ENCODE data around the gene IL22RA2. TPM values are rescaled to one million over a fixed set of nuclear protein-coding genes. Genes with fewer than 3 reads are reported as not detected.

Gene IL22RA2
- total RNA-seq, 1 experiment from 2014 or later, result not detected

DNA sequence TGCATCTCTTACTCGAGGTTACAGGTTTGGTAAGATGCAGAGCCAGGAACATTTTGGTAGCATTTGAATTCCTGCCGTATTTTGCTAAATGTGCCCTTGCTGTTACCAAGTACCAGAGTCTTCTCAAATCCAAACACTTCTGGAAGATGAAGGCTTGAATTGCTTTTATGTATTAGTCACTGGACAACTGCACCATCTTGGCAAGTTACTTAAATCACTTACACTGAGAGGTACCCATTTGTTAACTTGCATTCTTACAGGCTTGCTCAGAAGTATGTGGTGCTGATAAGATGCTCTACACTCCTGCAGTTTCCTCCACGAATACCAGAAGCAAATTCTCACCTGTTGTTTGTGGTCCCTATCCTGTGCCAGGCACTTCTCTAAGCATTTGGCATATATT is 12.7 kb downstream of the IL22RA2 start:
- TF ChIP-seq, protein P1, sequence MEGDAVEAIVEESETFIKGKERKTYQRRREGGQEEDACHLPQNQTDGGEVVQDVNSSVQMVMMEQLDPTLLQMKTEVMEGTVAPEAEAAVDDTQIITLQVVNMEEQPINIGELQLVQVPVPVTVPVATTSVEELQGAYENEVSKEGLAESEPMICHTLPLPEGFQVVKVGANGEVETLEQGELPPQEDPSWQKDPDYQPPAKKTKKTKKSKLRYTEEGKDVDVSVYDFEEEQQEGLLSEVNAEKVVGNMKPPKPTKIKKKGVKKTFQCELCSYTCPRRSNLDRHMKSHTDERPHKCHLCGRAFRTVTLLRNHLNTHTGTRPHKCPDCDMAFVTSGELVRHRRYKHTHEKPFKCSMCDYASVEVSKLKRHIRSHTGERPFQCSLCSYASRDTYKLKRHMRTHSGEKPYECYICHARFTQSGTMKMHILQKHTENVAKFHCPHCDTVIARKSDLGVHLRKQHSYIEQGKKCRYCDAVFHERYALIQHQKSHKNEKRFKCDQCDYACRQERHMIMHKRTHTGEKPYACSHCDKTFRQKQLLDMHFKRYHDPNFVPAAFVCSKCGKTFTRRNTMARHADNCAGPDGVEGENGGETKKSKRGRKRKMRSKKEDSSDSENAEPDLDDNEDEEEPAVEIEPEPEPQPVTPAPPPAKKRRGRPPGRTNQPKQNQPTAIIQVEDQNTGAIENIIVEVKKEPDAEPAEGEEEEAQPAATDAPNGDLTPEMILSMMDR (IDR thresholded peaks at IDR 0.05; ENCODE audit: unreplicated experiment), result no peak
- Mint-ChIP-seq H3K4me1 (ENCODE audit: low read depth, unreplicated experiment) (peaks cover 11% of the 10 kb centered on the region), H3K36me3 (ENCODE audit: insufficient read depth, unreplicated experiment) (no peaks in the 10 kb centered on the region), H3K4me3 (ENCODE audit: low read depth, unreplicated experiment) (no peak overlapping the region), H3K27ac (ENCODE audit: unreplicated experiment) (no peak overlapping the region), H3K9me3 (ENCODE audit: low read depth, unreplicated experiment) (peaks cover 7% of the 10 kb centered on the region), H3K27me3 (ENCODE audit: unreplicated experiment) (peaks cover 13% of the 10 kb centered on the region)
- CTCF ChIA-PET, result no interaction called here
- no peak for DNase-seq
- no TSS peak for BruUV-seq (replicated peaks)
- intact Hi-C loops (cut with micrococcal nuclease; ENCODE audit: unreplicated experiment), result no loop called here

DNA sequence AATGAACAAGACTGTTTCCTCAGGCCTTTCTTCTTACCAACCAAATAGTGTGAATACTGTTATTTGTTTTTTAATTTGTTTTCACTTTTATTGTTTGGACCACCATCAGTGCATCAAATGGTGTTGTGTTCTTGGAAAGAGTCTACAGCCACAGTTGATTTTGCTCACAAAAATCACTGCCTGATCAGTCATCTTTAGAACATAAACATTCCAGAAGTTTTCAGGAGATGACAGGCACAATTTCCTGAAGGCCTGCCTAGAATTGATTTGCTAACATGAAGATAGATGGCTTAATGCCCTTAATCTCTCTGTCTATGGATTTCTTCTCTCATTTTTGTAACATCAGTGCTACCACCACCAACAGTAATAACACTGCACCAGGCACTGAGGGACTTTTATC is 13.5 kb downstream of the IL22RA2 start:
- BruUV-seq (replicated peaks), result no TSS peak
- TF ChIP-seq, protein P1 (IDR thresholded peaks at IDR 0.05; ENCODE audit: unreplicated experiment), result no peak
- peaks cover 13% of the 10 kb centered on the region for H3K27me3 Mint-ChIP-seq (ENCODE audit: unreplicated experiment)
- CTCF ChIA-PET, result no interaction called here
- peaks cover 11% of the 10 kb centered on the region for H3K4me1 Mint-ChIP-seq (ENCODE audit: low read depth, unreplicated experiment)
- no peak for DNase-seq
- H3K36me3 Mint-ChIP-seq (ENCODE audit: insufficient read depth, unreplicated experiment), result no peaks in the 10 kb centered on the region
- no peak overlapping the region for H3K4me3 Mint-ChIP-seq (ENCODE audit: low read depth, unreplicated experiment)
- H3K9me3 Mint-ChIP-seq (ENCODE audit: low read depth, unreplicated experiment), result peaks cover 7% of the 10 kb centered on the region
- no peak overlapping the region for H3K27ac Mint-ChIP-seq (ENCODE audit: unreplicated experiment)
- intact Hi-C loops (cut with micrococcal nuclease; ENCODE audit: unreplicated experiment), result no loop called here

DNA sequence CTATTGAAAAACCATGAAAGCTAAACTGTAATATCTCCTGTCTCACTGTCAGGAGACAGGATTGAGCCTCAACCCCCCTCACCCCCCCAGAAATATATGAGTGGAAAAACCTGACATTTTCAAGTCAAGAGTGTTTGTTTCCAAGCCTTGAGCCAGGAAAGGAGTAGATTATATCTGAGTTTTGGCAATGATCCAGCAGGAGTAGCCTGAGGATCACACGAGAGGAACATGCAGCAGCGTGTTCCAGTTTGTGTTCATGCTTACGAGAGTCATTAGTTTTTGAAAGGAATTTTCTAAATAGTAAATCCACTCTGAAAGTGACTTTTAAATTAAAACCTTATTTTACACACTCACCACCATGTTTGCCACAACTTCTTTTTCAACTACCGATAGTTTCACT is 15.8 kb downstream of the IL22RA2 start:
- no peak overlapping the region for H3K4me3 Mint-ChIP-seq (ENCODE audit: low read depth, unreplicated experiment)
- no peak overlapping the region for H3K27ac Mint-ChIP-seq (ENCODE audit: unreplicated experiment)
- TF ChIP-seq, protein P1 (IDR thresholded peaks at IDR 0.05; ENCODE audit: unreplicated experiment), result no peak
- peaks cover 13% of the 10 kb centered on the region for H3K27me3 Mint-ChIP-seq (ENCODE audit: unreplicated experiment)
- peaks cover 11% of the 10 kb centered on the region for H3K4me1 Mint-ChIP-seq (ENCODE audit: low read depth, unreplicated experiment)
- no peak for DNase-seq
- intact Hi-C loops (cut with micrococcal nuclease; ENCODE audit: unreplicated experiment), result no loop called here
- H3K9me3 Mint-ChIP-seq (ENCODE audit: low read depth, unreplicated experiment), result peaks cover 3% of the 10 kb centered on the region
- CTCF ChIA-PET, result no interaction called here
- no peaks in the 10 kb centered on the region for H3K36me3 Mint-ChIP-seq (ENCODE audit: insufficient read depth, unreplicated experiment)
- BruUV-seq (replicated peaks), result no TSS peak

DNA sequence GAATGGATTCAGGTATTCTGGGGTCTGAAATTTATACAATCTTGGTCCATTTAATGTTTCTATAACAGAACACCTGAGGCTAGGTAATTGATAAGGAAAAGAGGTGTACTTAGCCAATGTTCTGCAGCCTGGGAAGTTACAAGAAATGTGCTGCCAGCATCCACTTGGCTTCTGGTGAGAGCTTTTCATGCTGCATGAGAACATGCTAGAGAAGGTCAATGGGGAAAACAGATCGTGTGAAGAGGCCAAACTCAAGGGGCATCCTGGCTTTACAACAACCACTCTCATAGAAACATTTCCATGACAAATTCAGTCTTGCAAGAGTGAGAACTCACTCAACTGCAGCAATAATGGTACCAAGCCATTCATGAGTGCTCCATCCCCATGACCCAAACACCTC is 16.8 kb downstream of the IL22RA2 start:
- TF ChIP-seq, protein P1 (IDR thresholded peaks at IDR 0.05; ENCODE audit: unreplicated experiment), result no peak
- H3K27me3 Mint-ChIP-seq (ENCODE audit: unreplicated experiment), result peaks cover 13% of the 10 kb centered on the region
- intact Hi-C loops (cut with micrococcal nuclease; ENCODE audit: unreplicated experiment), result no loop called here
- CTCF ChIA-PET, result no interaction called here
- peaks cover 11% of the 10 kb centered on the region for H3K4me1 Mint-ChIP-seq (ENCODE audit: low read depth, unreplicated experiment)
- H3K4me3 Mint-ChIP-seq (ENCODE audit: low read depth, unreplicated experiment), result no peak overlapping the region
- BruUV-seq (replicated peaks), result no TSS peak
- H3K9me3 Mint-ChIP-seq (ENCODE audit: low read depth, unreplicated experiment), result peaks cover 3% of the 10 kb centered on the region
- no peaks in the 10 kb centered on the region for H3K36me3 Mint-ChIP-seq (ENCODE audit: insufficient read depth, unreplicated experiment)
- H3K27ac Mint-ChIP-seq (ENCODE audit: unreplicated experiment), result no peak overlapping the region
- no peak for DNase-seq
